ENCODE results near the gene WDR27.

WDR27 gene

GRCh38 chr6:169659820-169660610 lies 41.8 kb downstream of the WDR27 start:
- H3K4me3 ChIP-seq (ENCODE audit: low read depth, low read length): no peak overlapping the region
- H3K27me3 ChIP-seq: no peaks in the 10 kb centered on the region
- TF ChIP-seq, protein P1, sequence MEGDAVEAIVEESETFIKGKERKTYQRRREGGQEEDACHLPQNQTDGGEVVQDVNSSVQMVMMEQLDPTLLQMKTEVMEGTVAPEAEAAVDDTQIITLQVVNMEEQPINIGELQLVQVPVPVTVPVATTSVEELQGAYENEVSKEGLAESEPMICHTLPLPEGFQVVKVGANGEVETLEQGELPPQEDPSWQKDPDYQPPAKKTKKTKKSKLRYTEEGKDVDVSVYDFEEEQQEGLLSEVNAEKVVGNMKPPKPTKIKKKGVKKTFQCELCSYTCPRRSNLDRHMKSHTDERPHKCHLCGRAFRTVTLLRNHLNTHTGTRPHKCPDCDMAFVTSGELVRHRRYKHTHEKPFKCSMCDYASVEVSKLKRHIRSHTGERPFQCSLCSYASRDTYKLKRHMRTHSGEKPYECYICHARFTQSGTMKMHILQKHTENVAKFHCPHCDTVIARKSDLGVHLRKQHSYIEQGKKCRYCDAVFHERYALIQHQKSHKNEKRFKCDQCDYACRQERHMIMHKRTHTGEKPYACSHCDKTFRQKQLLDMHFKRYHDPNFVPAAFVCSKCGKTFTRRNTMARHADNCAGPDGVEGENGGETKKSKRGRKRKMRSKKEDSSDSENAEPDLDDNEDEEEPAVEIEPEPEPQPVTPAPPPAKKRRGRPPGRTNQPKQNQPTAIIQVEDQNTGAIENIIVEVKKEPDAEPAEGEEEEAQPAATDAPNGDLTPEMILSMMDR (IDR thresholded peaks at IDR 0.05; ENCODE audit: low read depth, low read length): no peak
- H3K9me3 ChIP-seq: no peaks in the 10 kb centered on the region
- no peak for DNase-seq
- peaks cover 16% of the 10 kb centered on the region for H3K36me3 ChIP-seq
- no peaks in the 10 kb centered on the region for H3K4me1 ChIP-seq

GRCh38 chr6:169657284-169657610 lies 44.6 kb downstream of the WDR27 start:
- DNase-seq: no peak
- Histone ChIP-seq H3K4me3 (ENCODE audit: low read depth, low read length) (no peak overlapping the region), H3K36me3 (peaks cover 6% of the 10 kb centered on the region; the same call in 1 of the 2 replicates), H3K9me3 (no peaks in the 10 kb centered on the region), H3K27me3 (no peaks in the 10 kb centered on the region), H3K4me1 (no peaks in the 10 kb centered on the region)
- TF ChIP-seq, protein P1 (IDR thresholded peaks at IDR 0.05; ENCODE audit: low read depth, low read length): no peak

GRCh38 chr6:169656546-169657283 lies 45.1 kb downstream of the WDR27 start:
- TF ChIP-seq, protein P1 (IDR thresholded peaks at IDR 0.05; ENCODE audit: low read depth, low read length): no peak
- Histone ChIP-seq H3K36me3 (peaks cover 6% of the 10 kb centered on the region), H3K4me3 (ENCODE audit: low read depth, low read length) (no peak overlapping the region), H3K9me3 (no peaks in the 10 kb centered on the region), H3K27me3 (no peaks in the 10 kb centered on the region), H3K4me1 (no peaks in the 10 kb centered on the region)
- no peak for DNase-seq

GRCh38 chr6:169654598-169655391 lies 47.0 kb downstream of the WDR27 start:
- TF ChIP-seq, protein P1 (IDR thresholded peaks at IDR 0.05; ENCODE audit: low read depth, low read length): peak; percentile 27; the same call in 1 of the 2 replicates
- DNase-seq: peak; percentile 38
- no peaks in the 10 kb centered on the region for H3K9me3 ChIP-seq
- peaks cover 6% of the 10 kb centered on the region for H3K36me3 ChIP-seq
- H3K4me1 ChIP-seq: no peaks in the 10 kb centered on the region
- no peaks in the 10 kb centered on the region for H3K27me3 ChIP-seq
- peak overlapping the region; percentile 61 for H3K4me3 ChIP-seq (ENCODE audit: low read depth, low read length)

GRCh38 chr6:169653691-169654090 lies 48.1 kb downstream of the WDR27 start:
- no peak for DNase-seq
- Histone ChIP-seq H3K36me3 (no peaks in the 10 kb centered on the region; the same call in 1 of the 2 replicates), H3K27me3 (no peaks in the 10 kb centered on the region), H3K9me3 (no peaks in the 10 kb centered on the region), H3K4me1 (no peaks in the 10 kb centered on the region), H3K4me3 (ENCODE audit: low read depth, low read length) (no peak overlapping the region)
- TF ChIP-seq, protein P1 (IDR thresholded peaks at IDR 0.05; ENCODE audit: low read depth, low read length): no peak

Measured in BE2C (cell line).